ENCODE results near the gene CCDC40.

CCDC40 gene

GRCh38 chr17:80017226-80018010 is 19.0 kb upstream of the CCDC40 start:
- FAIRE-seq (no peak), DNase-seq (ENCODE audit: insufficient read length, low spot score) (no peak)

DNA sequence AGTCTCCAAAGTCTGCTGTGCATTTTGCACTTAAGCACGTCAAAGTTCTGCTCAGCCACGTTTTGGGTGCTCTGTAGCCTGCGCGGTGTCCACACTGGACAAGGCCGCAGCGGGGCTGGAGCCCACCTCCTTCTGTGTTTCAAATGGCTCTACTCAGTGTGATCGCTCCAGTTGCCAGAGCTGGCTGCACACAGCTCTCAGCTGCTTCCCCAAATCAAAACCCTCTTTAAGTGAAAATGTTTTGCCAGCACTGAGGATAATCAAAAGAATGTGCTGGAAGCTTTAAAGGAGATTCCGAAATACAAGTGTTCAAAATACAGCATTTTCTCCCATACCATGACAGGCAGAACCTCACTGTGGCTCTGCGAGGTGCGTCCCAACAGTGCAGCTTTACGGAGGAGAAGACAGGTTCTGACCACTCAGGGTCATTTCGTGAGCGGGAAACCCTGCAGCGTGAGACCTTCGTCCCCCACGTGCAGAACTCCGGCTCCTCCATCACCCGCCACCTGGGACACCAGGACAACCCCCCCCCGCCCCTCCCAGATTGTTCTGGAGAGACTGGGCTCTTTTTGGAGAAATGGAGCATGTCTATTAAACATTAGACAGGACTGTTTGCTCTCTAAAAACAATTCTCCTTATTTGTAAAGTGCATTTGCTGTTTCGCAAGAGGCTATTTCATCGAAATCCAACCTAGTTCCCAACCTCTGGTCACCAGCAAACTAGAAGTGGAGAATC is 17.4 kb upstream of the CCDC40 start:
- FAIRE-seq, result no peak

GRCh38 chr17:80021600-80021999 is 14.8 kb upstream of the CCDC40 start:
- no peak for DNase-seq (ENCODE audit: insufficient read length, low spot score)
- FAIRE-seq, result no peak

More for the DNA sequence above, 17.4 kb upstream of the CCDC40 start:
- DNase-seq (ENCODE audit: insufficient read length, low spot score), result no peak

- no peak for DNase-seq (ENCODE audit: insufficient read length, low spot score)
- FAIRE-seq, result no peak
These were observed 12.8 kb upstream of the CCDC40 start for GRCh38 chr17:80023481-80024205.

DNA sequence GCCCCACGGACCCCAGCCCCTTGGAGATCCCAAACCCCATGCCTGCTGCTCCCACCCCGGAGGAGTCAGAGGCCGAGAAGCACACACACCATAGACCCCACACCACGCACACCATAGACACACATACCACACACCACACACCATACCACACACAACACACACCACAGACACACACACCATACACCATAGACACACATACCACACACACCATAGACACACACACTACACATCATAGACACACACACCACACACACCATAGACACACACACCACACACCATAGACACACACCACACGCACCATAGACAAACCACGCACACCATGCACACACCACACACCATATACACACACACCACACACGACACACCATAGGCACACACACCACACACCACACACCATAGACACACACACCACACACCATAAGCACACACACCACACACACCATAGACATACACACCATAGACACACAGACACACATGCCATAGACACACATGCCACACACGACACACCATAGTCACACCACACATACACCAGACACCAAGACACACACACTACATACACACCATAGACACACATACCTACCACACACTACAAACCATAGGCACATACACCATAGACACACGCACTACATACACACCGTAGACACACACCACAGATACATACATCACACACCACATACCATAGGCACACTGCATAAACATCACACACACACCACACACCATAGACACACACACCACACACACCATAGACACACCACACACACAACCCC is 12.1 kb upstream of the CCDC40 start:
- DNase-seq (ENCODE audit: insufficient read length, low spot score) (no peak), FAIRE-seq (peak; percentile 21)

DNA sequence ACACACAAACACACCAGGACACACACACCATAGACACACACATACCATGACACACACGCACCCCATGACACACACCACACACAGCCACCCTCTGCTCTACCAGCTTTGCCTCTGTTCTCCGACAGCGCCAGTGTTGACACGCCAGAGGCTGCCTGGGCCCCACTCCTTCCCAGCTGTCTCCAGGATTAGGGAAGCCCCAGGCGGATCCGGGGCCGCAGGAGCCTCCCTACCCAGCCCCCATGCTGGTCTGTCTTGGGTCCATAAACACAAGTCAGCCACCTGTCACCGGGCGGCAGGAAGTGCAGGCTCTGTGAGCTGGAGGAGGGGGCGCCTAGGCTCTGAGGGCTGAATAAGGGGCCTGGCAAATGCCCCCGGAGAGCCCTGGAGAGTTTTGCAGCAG is 11.3 kb upstream of the CCDC40 start:
- DNase-seq (ENCODE audit: insufficient read length, low spot score) (no peak), FAIRE-seq (no peak)

- FAIRE-seq (no peak), DNase-seq (ENCODE audit: insufficient read length, low spot score) (no peak)
These were observed 10.6 kb upstream of the CCDC40 start for GRCh38 chr17:80025796-80026195.

GRCh38 chr17:80026359-80027042 is 9.9 kb upstream of the CCDC40 start:
- FAIRE-seq (no peak), DNase-seq (ENCODE audit: insufficient read length, low spot score) (no peak)

- no peak for FAIRE-seq
- no peak for DNase-seq (ENCODE audit: insufficient read length, low spot score)
These were observed 9.4 kb upstream of the CCDC40 start for GRCh38 chr17:80027043-80027435.

DNA sequence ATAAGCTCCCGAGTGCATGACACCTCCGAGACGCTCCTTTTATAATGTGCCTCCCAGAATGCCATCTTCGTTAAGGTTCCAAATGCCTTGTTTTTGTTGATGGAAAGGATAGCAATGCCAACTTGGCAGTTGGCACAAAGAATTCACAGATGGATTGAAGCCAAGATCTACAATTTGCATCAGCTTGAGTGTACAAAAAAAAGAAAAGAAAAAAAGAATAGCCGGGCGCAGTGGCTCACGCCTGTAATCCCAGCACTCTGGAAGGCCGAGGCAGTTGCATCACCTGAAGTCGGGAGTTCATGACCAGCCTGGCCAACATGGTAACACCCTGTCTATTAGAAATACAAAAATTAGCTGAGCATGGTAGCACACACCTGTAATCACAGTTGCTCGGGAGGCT is 8.4 kb upstream of the CCDC40 start:
- DNase-seq (ENCODE audit: insufficient read length, low spot score) (no peak), FAIRE-seq (no peak)

- no peak for DNase-seq (ENCODE audit: insufficient read length, low spot score)
- no peak for FAIRE-seq
These were observed 7.0 kb upstream of the CCDC40 start for GRCh38 chr17:80029258-80029974.

DNA sequence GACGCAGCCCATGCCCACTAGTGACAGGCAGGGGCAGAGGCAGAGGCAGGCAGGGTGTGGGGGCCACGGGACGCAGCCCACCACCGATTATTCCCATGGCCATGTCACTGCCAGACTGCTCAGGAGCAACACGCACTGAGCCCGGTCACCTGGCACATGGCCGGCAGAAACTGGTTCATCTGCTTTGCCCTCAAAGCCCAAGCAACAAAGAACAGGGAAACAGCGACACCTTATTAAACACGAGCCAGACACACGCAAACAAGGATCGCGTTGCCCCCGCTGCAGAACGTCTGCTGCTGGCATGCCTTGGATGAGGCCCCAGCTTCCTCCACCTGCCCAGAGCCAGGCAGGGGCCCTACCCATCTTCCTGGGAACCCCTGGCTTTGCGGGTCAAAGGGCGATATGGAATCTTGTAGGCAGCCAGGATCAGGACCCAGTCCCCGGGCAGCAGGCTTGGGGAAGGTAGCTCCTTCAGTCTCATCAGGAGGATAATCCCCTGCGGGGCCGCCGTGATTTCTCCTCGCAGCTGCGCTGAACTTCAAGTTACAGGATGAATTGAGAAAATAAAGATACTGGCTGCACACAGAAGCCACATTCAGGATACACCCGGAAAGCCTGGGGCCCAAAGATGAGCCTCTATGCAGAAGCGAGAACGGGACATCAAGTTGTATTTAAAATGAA is 5.6 kb upstream of the CCDC40 start:
- FAIRE-seq, result no peak

DNA sequence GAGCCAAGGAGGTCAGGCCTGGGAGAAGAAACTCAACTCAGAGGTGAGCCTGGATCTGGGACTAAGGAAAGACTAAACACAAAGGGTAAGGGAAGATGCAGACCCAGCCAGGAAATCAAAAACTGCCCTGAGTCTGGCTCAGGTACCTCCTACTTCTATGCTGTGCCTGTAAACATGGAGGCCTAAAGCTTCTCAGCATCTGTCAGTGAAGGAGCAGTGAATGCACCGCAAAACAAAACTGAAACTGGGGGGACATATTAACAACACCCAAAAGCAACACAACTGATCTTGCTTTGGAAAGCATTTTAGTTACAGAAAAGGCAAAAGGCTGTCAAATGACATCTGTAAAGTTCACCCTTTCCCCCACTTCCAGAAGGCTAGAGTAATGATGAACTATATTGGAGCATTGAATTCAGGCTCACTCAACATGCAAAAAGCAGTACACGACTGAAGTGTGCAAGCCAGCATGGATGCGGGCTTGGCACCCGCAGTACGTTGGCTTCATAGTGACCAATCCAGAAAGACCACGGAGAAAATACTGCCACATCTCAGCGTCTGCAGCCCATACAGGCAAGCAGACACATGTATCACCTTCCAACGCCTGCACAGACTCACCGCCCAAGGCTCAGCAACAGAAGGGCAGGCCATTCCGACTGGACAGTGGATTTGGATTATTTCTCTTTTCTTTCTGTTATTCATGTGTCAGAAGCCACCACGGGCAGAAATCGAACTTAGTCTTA is 4.6 kb upstream of the CCDC40 start:
- FAIRE-seq (no peak), DNase-seq (ENCODE audit: insufficient read length, low spot score) (no peak)

More for the DNA sequence above, 5.6 kb upstream of the CCDC40 start:
- no peak for DNase-seq (ENCODE audit: insufficient read length, low spot score)

- DNase-seq (ENCODE audit: insufficient read length, low spot score) (no peak), FAIRE-seq (no peak)
These were observed 3.7 kb upstream of the CCDC40 start for GRCh38 chr17:80032614-80033171.

- no peak for DNase-seq (ENCODE audit: insufficient read length, low spot score)
- FAIRE-seq, result no peak
These were observed 2.6 kb upstream of the CCDC40 start for GRCh38 chr17:80033840-80034239.

DNA sequence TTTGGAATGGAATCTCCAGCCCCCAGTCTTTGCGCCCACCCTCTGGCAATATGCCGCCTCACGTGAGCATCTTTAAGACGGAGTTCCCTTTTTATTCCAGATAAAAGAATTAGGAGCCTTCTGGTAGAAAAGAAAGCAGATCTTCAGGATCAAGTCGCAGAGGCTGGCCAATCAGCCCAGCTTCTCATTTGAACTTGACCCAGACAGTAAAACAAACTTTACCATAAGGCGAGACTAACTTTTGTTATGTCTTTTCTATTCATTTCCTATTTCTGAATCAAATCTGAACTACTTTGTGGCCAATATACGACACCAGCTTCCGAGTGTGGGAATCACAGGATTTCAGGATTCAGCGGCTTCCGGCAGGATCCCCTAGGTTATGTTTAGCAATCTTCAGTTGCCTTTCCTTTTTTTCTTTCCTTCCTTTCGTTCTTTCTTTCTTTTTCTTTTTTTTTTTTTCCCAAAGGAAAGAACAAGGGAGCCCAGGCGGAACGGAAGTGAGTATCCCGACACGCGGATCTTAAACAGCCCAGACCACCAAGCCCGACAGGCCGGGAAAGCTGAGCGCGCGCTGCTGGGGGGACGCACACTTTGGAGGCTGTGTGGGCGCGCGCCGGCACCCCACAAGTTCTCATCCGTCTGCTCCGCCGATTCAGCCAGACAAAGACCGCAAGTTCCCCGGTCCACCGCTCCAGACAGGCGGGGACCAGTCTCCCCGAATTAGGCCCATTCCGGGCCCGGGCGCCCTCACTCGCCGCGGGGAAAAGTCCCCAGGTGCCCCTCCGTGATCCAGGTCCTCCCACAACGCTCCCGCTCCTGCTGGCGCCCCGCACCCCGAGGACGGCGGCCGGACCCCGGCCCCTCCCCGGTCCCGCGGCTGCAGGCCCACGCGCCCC is 1.4 kb upstream of the CCDC40 start:
- no peak for FAIRE-seq
- peak; percentile 46 for DNase-seq (ENCODE audit: insufficient read length, low spot score)

GRCh38 chr17:80035687-80035936 is 830 bp upstream of the CCDC40 start, which contains the start of gene TBC1D16:
TBC1D16 (minus strand) TSS chr17:80035872; CDS start chr17:80013547, 22,325 bp downstream.
- FAIRE-seq (no peak), DNase-seq (ENCODE audit: insufficient read length, low spot score) (peak; percentile 86)

Data from GM19239 (cell line).